Measurements from ENCODE around the gene PPFIA3.
"Not testable (repeated sequence)": the region's sequence is repeated elsewhere in the genome, so short reads cannot be mapped to it uniquely, and the experiment has no call there.

The PPFIA3 gene

DNA sequence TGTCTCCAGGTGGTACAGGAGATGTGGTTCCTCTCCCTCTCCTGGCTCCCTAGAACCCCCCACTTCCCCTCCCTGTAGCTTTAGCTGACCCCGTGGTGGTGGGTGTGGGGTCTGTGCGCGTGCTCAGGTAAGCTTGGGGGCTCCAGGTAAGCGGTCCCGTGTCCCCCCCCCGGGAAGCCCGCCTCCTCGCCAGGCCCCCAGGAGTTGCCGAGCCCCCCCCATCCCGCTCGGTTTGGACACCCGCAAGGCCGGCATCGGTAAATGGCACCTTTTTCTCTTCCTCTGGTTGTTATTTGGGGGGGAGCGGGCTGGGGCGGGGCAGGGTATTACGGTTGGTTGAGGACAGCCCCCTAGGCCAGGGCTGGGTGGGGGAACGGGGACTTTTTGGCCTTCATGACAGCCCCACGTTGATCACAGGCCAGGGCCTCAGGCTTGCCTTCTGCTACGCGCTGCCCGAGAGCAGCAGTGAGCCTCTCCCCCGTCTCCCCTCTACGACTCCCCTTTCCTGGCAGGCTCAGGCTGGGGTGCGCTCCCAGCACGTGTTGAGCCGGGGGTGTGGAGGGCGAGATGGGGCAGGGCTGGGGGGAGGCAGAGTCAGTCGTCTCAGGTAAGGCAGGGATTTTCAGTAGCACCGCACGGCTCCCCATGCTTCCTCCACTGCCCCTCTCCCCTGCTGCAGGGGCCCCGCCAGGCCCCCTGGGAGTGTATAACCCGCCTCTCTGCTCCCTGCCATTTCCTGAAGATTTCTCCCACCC lies 15.8 kb upstream of the PPFIA3 start:
- DNase-seq = no peak

DNA sequence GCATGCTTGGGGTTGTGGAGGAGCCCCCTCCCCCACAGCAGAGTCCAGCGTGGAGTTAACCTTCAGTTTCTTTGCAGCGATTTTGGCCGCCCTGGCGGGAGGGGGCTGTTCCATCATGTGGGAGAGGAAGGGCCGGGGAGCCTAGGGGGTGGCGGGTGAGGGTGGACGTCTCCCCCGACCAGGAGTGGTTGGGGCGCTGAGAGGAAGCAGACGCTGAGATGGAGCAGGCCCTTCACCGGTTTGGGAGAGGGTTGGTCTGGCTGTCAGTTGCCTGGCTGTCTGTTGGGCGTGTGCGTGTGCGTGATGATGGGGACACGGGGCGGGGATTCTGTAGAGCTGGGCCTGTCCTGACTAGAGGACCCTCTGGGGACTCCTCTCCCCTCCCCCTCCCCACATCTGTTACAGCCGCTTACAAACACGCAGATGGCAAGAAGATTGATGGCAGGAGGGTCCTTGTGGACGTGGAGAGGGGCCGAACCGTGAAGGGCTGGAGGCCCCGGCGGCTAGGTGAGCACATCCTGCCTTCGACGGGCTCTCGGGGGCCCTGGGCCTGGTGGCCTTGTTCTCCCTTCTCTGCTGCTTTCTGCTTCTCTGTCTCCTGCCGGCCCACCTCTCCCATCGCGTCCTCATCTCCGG lies 15.0 kb upstream of the PPFIA3 start:
- DNase-seq = no peak

DNA sequence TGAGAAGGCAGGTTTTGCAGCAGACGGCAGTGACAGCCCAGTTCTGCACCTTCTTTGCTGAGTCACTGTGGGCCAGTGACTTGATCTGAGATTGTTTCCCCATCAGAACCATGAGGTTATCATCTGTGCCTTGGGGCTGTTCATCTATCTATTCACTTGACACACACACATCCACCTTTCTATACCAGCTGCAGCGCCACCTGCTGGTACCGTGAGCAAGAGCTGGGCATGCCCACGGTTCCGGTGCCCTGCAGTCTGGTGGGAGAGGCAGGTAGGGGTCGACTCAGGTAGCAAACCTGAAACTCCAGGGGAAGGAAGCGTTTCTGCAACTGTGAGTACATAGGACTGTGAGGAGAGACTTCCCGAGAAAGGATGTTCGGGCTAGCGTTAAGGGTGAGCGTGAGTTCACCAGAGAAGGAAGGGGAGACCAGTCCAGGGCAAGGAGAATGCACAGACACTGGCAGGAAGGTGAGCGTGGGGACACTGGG lies 12.7 kb upstream of the PPFIA3 start:
- DNase-seq = no peak

DNA sequence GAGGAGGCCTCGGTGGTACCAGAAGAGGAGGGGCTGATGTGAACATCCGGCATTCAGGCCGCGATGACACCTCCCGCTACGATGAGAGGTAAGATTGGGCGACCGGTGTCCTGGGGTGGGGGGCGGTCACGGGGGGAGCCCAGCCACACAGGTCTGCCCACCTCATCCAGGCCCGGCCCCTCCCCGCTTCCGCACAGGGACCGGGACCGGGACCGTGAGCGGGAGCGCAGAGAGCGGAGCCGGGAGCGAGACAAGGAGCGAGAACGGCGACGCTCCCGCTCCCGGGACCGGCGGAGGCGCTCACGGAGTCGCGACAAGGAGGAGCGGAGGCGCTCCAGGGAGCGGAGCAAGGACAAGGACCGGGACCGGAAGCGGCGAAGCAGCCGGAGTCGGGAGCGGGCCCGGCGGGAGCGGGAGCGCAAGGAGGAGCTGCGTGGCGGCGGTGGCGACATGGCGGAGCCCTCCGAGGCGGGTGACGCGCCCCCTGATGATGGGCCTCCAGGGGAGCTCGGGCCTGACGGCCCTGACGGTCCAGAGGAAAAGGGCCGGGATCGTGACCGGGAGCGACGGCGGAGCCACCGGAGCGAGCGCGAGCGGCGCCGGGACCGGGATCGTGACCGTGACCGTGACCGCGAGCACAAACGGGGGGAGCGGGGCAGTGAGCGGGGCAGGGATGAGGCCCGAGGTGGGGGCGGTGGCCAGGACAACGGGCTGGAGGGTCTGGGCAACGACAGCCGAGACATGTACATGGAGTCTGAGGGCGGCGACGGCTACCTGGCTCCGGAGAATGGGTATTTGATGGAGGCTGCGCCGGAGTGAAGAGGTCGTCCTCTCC lies 11.5 kb upstream of the PPFIA3 start:
- DNase-seq = no peak

DNA sequence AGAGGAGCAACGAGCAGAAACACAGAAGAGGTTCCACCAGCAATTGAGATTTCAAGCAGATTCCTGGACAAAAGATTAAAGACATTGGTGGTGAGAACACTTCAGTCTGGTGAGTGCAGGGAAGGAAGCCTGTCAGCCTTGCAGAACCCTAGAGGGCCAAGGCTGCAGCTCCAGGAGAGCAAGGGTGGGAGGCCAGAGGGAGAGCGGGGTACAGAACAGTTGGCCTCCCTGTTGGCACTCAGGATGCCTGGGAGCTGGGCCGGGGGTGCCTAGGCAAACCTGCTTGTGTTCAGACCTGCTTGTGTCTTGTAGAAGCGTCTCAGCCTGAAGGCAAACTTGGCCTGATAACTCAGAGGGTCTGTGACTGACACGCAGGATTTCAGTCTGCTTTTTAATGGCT lies 10.3 kb upstream of the PPFIA3 start:
- no peak for DNase-seq

DNA sequence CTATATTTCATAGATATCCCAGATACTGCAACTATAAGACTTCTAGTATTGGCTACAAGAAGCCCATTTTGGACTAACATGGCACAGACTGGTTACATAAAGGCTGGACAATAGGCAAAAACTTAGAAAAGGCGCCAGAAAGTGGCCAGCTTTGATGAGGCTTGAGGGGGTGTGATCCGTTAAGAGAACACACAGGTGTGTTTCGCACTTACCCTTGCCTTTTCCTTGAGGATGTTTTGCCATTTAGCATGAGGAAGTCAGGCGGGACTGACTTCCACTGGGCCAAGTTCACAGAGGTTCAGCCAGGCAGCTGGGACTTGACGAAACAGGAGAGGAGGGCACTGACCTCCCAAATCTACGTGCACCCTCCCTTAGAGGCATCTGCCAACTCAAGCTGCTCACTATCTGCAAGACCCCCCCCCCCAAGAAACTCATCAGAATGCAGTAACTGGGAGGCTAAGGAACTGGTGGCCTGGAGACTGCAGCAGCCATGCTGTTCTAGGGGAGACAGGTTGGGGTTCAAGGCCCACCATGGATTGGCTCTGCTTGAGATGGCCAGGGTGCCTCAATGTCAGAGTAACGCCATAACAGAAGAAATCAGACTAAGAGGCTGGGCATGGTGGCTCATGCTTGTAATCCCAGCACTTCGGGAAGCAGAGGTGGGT lies 9.6 kb upstream of the PPFIA3 start:
- DNase-seq = no peak

DNA sequence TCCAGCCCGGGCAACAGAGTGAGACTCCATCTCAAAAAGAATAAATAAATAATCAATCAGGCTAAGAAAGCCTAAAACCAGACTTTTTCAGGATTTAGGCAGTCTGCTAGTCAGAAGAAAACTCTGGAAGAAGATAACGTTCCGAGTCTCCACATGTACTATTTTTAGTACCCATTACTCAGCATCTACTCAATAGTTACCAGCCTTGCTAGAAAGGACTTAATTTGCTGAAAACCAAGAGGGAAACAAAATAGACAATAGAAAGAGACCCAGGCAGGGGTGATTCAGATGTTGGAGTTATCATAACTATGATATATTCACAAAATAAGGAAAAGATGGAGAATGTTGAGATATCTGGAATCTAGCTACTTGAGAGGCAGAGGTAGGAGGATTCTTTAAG lies 8.8 kb upstream of the PPFIA3 start:
- DNase-seq = no peak

DNA sequence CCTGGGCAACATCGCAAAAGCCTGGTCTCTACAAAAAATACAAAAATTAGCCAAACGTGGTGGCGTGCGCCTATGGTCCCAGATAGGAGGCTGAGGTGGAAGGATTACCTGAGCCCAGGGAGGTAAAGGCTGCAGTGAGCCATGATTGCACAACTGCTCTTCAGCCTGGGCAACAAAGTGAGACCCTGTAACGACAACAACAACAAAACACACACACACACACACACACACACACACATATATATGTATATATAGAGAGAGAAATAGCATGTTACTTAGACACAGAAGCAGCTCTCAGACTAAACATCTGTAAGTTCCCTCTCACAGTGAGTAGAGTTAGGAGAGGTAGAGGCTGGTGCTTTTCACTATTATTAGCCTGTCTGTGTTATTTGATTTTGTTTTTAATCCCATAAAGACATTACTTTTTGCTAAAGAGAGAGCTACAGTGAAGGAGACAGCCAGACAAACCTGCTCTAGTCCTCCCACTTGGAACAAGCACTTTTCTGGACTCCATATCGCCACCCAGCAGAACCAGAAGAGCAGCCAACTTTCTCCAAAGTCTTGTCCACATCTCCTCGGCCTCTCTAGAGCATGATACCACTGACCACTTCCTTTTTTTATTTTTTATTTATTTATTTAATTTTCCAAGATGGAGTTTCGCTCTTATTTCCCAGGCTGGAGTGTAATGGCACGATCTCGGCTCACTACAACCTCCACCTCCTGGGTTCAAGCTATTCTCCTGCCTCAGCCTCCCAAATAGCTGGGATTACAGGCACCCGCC lies 7.9 kb upstream of the PPFIA3 start:
- DNase-seq = no peak

DNA sequence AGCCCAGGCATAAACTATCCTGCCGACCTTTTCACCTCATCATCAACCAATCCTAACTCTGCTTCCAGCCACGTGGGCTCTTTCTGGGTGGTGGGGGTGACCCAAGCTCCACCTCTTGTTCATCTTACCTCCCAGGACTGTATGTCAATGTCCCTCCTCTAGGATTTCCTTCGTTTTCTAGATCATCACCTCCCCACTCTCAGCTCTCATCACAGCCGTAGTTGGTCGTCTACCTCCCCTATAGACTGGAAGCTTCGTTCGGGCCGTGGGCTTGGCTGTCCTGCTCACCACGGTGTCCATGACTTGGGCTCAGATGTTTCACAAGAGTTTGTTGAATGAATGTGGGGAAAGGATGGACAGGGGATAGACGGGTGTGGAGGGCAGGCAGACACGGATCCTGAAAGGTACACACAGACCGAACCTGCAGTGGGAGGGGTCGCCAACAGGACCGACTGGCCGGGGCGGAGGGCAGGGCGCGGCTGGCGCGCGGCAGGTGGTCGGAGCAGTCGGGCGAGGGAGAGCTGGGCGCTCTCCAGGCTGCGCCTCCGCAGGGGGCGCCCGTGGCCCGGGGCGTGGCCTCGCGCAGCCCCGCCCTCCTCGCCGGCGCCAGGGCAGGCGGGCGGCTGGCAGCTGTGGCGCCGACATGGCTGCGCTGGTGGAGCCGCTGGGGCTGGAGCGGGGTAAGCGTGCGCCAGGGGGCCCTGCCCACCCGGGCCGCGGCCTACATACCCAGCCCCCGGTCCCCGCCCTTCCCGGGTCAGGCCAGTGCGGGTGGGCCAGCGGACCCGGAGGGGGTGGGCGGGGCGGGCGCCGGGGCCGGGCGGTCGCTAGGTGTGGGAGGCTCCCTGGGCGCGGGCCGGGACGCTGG lies 5.3 kb upstream of the PPFIA3 start, which contains the start of gene LIN7B:
TSS of gene LIN7B (plus strand) at position 609 of the 868 bp plus-strand sequence. CDS start at position 644, 35 bp downstream.
- no peak for DNase-seq

DNA sequence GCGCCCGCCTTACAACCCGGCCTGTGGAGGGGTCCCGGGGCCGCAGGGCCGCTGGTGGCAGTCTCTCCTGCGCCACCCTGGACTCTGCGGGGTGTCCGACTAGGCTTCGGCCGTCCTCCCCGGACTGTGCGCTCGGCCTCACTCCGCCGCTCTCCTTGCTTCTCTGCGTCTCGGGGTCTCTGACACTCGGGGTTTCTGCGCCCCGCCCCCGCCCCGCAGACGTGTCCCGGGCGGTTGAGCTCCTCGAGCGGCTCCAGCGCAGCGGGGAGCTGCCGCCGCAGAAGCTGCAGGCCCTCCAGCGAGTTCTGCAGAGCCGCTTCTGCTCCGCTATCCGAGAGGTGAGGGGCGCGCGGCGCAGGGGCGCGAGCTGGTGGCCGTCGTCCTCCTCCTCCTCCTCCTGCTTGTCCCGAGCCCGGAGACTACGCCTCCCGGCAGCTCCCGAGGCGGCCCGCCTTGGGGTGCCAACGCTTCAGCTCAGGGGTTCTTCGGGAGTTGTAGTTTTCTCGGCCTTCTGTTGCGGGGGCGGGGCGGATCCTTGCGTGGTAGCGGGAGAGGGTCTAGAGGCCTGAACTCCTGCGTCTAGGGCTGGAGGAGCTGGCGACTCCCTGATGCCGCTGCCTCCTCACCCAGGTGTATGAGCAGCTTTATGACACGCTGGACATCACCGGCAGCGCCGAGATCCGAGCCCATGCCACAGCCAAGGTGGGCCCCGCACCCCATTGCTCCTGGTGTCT lies 4.5 kb upstream of the PPFIA3 start:
- no peak for DNase-seq

DNA sequence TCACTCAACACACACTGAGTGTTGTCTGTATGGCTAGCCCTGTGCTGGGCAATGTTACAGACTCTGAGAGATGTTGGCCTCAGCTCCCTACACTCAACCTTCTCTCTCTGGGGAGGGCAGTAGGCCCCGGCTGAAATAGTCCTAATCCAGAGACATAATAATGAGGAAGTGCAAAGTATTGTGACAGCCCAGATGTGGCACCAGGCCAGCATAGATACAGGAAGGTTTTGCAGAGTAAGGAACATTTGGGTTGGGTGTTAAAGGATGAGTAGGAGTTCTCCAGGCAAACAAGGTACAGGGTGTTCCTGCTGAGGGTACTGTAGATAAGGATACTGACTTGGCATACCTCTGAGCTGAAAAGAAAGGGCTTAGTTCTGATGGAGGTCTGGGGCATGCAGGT lies 2.8 kb upstream of the PPFIA3 start:
- no peak for DNase-seq

DNA sequence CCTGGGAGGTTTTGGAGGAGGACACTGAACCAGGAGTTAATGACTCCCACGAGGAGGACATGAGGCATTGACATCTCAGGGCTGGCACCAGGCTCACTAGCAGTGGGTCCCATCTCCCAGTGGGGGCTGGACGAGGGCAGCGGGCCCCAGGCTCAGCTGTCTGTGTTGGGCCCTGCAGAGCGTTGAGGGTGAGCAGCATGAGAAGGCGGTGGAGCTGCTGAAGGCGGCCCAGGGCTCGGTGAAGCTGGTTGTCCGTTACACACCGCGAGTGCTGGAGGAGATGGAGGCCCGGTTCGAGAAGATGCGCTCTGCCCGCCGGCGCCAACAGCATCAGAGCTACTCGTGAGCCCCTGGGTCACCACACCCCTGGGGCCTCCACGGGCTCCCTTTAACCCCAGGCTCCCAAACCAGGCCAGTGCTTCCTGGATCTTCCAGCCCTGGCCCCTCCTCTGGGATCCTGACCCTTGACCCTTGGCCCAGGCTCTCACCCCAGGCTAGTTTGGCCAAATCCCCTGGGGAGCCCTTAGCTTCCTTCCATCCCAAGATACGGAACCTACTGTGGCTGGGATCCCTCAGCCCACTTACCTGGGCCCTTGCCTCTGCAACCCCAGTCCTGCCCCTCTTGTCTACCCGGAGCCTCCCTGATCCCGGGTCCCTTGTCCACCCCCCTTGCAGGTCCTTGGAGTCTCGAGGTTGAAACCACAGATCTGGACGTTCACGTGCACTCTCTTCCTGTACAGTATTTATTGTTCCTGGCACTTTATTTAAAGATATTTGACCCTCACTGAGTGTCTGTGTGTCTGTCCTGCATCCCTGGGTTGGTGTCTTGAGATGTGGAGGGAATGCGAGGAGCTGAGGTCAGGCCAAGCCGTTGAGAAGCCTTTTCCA lies 1.4 kb upstream of the PPFIA3 start:
- DNase-seq = no peak

DNA sequence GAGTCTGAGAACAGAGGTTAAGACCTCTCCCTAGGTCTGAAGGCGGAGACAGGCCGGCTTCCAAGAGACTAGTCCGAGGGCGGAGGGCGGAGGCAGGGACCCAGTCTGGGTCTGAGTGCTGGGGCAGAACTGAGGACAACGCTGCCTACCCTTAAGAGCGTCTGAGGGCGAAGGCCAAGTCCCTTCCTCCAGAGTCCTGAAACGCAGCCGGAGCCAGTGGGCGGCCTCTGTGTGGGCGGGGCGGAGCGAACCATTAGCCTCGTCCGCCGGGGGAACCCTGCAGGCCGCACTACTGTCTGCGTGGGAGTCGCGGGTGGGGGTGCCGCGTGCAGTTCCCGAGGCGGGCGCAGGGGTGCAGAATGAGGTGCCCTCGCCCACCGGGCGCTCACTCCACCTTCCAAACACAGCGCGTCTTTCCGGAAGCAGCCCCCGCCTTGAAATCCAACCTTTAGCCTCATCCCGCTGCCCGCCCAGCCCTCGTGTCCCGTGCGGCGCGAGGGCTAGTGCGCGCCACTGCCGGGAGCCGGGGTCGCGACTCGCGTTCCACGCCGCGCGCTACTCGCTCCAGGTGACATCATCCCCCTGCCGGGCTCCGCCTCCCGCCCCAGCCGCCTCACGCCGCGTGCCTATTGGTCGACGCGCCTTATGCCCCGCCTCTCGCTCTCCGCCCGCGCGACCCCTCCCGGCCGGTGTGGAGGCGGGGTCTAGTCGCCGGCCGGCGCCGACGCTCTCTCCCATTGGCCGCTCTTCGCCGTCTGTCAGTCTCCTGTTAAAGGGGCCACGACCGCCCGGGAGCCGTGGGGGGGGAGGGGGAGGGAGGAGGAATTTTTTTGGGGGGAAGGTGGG lies 556 bp upstream of the PPFIA3 start, which contains the start of gene C19orf73:
TSS of gene C19orf73 (minus strand) at position 579 of the 846 bp plus-strand sequence. CDS start at position 458, 121 bp downstream.
- no peak for DNase-seq

DNA sequence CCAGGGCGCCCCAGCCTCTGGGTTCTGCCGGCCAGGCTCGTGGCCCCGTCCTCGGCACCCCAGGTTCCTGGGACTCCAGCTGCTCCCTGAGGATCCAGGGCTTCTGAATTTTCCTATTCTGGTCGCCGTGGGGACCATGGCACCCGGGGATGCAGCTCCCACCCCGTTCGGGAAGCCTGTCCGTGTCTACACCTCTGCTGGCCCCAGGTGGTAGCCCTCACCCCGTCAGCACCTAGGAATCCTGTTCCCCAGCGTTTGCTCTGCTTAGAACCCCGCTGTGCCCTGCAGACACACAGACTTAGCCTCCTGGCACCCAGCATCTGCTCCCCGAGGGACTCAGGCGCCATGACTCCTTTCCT lies 960 bp downstream of the PPFIA3 start:
- DNase-seq = no peak

DNA sequence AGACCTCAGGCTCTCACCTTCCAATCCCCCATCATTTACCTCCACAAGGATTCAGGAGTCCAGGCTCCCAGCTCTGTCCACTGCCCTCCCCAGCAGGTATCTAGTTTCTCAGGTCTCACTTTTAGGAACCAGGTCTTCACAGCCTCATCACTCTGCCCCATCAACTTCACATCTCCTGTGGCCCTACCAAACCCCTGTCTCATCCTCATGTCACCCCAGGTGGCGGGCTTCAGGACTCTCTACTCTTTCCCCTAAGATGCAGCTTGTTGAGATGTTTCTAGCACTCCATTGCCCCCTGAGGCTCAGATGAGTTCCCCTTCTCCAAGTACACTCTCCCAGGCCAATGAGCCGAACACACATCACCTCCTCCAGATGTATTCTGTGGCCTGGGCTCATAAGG lies 1.5 kb downstream of the PPFIA3 start:
- DNase-seq = no peak

DNA sequence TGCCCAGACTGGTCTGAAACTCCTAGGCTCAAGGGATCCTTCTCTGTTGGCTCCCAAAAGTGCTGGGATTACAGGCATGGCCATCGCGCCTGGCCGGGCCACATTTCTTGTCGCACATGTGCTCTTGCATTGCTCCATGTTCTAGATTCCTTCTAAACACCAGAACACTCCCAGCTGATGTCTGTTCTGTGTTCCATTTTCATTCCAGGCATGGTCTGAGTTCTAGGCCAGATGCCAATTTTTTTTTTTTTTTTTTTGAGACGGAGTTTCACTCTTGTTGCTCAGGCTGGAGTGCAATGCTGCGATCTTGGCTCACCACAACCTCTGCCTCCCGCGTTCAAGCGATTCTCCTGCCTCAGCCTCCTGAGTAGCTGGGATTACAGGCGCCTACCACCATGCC lies 2.5 kb downstream of the PPFIA3 start:
- not testable (repeated sequence) for DNase-seq

DNA sequence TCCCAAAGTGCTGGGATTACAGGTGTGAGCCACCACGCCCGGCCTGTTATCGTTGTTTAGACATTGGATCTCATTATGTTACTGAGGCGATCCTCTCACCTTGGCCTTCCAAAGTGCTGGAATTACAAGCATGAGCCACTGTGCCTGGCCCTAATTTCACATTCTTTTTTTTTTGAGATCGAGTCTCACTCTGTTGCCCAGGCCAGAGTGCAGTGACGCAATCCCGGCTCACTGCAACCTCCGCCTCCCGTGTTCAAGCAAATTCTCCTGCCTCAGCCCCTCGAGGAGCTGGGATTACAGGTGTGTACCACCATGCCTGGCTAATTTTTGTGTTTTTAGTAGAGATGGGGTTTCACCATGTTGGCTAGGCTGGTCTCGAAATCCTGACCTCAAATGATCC lies 3.9 kb downstream of the PPFIA3 start:
- DNase-seq = not testable (repeated sequence)

DNA sequence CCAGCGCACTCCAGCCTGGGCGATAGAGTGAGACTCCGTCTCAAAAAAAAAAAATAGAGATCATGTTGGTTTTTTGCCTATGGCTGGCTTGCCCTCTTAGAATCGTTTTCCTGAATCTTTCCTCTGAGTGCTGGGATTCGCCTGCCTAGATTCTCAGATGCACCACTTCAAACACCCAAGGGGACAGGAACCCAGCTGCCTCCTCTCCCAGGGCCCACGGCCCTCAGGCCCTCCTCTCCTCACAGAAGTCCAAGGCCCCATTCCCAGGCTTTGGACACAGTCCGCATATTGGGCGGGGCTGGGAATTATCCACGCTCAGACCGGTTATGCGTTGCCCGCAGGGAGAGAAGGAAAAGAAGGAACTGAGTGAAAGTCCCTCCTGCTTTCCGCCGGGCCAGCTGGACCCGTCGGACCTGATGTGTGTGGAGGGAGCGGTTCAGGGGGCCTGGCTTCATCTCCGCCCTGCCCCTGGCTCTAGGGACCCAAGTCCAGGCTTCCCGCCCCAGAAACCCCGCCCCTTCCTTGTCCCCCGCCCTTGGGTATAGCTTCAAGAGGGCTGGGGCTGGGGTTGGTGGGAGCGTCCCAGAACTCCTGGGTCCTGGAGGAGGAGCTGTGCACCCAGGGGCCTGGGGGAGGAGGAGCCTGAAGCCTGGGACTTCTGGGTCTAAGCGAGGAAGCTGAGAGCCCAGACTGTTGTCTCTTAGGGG lies 5.8 kb downstream of the PPFIA3 start:
- DNase-seq = no peak

Data from cortex of kidney (tissue), 1 donor.